ENCODE data around the gene ATP5F1E.

Gene ATP5F1E

DNA sequence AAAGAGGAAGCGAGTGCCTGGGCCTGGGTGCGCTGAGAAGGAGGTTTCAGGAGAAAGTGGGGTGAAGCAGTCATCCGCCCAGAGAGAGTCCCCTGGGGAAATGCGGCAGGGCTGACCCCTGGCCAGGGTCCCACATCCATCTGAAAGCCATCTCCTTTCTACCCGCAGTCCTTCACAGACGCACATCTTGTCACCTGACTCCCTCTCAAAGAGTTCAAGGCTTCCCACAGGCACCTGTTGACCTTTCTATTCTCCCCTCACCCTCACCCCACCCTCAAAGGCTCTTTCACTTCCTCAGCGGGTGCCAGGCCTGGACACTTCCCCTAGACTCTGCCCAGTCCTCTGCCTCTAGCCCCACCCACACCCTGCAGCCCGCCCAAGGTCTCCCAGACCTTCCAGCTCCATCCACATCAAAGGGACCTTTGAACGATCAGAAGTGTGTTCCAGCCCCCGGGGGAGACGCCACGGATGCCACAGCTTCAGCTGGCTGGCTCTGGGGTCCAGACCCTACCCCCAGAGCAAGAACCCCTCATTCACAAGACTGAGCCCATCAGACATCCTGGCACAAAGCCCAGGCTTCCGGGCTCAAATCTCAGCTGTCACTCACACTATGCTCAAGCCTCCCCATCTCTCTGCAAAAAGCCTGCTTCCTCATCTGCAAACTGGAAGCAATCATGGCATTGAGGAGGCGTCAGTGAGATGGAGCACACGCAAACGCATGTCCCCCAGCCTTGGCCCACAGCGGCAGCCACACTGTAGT, 27.2 kb downstream of the ATP5F1E start:
- no peak for DNase-seq

DNA sequence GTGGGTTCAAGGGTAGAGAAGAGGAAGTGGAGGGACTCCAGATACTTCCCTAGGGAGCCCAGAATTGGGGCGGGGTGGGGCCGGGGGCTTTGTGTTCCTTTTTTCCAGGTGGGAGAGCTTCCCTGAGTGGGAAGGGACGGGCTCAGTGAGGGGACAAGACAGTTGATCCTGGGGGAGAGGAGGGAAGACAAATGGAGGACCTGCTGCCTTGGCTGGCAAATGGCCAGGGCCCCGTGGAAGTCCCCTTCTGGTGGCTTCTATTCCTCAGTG, 27.7 kb downstream of the ATP5F1E start:
- no peak for DNase-seq

DNA sequence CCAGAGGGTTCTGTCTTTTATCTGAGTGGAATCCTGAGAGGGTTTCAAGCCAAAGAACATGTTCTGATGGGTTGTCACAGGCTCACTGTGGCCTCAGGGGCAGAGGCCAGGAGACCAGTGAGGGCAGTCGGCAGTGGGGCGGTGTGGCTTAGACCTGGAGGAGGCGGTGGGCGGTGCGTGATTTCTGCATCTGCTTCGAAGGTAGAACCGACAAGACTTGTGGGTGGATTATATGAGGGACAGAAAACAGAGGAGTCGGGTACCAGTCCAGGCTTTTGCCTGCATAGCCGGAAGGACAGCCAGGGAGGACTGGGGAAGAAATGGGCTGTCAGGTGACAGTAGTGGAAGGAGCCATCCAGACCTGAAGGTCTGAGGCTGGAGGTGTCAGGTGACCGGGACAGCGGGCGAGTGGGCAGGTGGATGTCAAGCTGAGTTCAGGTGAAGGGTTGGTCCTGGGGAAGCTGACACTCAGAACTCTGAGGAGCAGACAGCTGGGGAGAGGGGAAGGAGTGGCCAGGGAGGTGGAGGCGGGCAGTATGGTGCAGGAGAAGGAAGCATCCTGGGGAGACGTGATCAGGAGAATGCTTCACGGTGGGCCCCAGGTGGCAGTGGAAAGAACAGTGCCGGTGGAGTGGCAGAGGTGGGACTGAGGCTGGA, 28.2 kb downstream of the ATP5F1E start:
- DNase-seq: no peak

DNA sequence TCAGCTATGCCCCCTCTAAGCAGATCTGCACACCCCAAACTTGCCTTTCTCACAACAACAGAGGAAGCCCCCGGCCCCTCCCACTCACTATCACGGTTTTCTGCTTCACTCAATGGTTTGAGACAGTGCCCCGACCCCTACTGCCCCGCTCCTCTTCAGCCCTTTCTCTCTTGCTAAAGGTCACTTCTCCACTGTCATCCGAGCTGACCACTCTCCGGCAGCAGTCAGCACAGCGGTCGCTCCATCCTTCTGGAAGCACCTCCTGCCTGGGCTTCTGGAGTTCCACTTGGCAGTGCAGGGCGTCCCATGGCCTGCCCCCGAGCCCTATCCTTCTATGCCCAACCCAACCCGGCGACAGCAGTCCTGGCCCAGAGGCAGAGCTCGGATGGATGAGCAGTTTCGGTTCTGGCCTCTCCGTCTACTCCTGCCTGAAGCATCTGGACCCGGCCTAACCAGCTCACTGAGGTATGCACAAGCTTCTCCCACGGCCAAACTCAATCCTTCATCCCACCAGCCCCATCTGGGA, 29.2 kb downstream of the ATP5F1E start:
- no peak for DNase-seq

DNA sequence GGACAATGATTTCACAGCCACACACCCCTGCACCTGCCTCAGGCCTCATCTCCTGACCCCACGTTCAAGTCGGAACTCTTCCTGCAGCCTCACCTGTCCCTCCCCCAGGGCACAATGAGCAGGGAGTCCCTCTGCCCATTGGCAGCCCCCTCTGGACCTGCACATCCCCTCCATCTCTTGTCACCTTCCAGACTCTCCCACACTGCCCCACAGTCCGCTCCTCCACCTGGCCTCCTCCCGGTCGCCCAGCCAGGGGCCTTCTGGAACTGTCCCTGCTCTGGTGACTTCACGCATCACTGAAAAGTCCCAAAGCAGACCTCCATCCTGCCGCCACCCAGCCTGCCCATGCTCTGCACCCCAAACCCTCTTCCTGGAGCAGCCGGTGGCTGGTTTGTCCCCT, 29.7 kb downstream of the ATP5F1E start:
- DNase-seq: no peak

DNA sequence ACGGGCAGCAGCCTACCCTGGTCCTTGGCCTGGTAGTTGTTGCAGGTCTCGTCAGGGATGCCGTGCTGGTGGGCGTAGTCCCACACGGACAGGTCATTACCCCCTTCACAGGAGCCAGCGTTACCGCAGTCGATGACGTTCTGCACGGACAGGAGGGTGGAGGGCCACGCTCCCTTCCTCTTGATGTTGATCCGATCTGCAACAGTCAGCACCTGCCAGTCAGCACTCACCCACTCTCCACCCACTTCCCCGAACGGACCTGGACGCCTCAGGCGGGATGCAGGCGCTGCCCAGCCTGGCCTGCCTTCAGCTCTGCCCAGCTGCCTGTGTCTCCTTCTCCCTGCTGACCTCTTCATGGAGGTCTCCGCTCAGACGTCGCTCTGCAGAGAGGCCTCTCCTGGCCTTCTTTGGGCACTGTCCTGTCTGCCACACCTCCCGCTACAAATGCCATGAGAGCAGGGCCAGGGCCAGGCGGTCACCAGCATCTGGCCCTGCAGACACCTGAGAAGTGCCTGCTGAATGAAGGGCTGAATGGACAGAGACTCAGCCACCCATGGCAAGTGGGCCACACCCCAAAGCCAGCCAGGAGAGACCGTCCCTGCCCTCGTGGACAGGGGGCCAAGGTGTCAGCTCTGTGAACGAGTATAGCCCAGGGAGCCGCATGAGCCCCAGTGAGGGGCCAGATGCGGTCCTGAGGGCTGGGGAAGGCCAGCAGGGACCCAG, 30.5 kb downstream of the ATP5F1E start:
- DNase-seq: no peak

DNA sequence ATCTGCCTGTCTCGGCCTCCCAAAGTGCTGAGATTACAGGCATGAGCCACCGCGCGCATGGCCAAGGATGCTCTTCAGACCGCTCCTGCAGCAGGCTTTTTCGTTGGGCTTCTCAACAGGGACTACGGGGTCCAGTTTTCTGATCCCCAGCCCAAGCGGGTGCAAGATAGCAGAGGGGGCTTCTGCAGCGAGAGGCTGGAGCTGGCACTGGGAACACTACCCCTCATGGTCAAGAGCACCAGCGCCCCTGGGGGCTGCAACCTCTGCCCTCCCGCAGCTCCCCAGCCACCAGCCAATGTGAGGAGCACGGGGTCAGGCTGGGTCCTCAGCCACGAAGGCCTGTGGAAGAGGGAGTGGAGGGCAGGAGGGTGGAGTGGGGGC, 31.1 kb downstream of the ATP5F1E start:
- no peak for DNase-seq

DNA sequence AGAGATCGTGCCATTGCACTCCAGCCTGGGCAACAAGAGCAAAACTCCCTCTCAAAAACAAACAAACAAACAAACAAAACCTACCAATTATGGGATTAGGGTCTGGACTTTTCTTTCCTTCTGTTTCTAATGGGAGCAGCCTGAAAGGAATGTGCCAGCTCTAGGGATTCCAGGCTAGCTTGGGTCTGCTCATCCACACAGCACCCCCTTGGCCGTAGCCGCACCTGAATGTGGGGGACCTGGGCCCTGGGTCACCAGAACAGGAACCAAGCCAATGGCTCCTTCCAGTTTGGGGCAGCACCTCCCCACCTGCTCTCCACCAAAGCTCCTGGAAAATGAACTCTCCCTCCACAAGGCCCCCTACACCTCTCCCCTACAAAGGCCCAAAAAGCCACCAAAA, 31.8 kb downstream of the ATP5F1E start:
- DNase-seq: no peak

DNA sequence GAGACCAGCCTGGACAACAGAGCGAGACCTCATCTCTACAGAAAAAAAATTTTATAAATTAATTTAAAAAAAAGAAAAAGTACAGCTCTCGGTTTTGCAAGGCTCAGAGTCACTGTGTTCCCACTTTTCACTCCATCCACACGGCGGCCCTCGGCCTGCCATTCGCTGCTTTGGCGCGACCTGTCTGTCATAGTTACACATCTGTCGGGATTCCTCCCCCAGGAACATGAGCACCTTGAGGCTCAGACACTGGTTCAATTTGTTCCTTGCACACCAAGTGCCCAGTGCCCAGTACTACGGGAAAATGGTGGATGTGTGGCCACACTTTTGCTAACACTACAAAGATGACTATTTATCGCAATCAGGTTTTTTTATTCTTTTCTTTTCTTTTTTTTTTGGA, 33.5 kb downstream of the ATP5F1E start:
- no peak for DNase-seq

DNA sequence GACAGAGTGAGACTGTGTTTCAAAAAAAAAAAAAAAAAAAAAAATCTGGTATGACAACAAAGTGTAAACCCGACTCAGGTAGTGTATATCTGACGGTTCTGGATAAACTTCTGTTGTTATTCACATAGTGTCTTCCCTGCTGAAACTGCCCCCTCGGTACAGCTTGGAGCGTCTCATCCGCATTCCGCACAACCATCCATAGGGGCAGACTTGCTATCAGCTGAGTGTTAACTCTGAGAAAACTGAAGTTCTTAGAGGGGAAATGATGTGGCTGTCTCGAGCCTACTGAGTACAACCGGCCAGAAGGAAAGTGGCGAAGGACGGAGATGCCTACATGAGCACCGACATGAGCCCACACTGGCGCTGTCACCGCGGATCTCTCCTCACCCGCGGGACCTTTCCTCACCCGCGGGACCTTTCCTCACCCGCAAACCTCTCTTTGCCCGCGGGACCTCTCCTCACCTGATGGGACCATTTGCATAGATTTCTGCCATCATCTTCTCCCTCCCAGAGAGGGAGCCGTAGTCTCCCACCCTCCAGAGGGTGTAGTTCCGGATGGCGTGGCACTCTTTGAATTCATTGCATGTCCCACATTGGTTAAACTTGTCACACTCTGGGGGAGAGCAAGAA, 34.9 kb downstream of the ATP5F1E start:
- DNase-seq: no peak

DNA sequence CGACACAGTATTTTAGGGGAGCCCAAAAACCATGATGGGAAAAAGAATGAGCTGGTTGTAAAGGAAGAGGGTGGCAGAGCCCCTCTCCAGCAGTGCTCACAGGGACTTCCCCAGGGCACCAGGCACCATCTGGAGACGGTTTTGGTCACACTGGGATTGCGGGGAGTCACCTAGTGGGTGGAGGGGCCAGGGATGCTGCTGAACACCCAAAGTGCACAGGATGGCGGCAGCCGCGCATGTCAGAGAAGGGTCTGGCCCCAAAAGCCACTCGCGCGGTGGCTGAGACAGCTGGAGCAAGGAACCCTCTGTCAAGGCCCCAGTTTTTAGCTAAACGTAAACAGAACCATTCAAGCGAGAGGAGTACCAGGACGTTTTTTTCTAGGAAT, 35.9 kb downstream of the ATP5F1E start:
- DNase-seq: no peak

DNA sequence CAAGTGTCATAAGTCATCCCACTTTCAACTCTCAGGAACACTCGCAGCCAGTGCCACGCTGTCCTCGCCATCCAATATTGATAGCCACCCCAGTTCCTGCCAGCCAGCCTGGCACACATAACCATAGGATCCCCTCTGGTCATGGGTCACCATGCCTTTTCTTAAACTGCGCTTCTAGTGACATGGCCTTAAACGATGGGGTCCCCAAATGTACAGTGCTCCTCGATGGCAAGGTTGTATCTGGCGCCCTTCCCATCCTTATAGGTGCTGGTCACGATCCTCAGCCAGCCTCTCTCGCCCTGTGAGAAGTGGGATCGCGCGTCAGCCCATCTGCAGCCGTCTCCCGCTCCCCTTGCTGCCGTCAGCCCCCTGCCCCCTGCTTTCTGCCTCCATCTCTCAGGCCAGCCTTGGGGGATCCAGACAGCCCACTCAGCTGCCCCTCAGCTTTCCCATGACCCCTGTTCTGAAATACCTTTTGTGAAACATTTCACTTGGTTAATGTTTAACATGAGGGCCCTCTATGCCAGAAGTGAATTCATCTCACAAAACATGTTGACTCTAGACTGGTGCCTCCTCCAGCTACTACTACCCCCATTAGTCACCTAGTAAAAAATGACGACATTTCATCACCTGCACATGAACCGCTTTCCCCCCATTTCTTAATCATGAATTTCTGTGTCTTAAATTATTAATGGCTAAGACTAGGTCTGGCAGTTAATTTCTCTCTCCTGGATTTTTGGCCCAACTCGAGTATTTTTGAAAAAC, 36.5 kb downstream of the ATP5F1E start:
- no peak for DNase-seq

DNA sequence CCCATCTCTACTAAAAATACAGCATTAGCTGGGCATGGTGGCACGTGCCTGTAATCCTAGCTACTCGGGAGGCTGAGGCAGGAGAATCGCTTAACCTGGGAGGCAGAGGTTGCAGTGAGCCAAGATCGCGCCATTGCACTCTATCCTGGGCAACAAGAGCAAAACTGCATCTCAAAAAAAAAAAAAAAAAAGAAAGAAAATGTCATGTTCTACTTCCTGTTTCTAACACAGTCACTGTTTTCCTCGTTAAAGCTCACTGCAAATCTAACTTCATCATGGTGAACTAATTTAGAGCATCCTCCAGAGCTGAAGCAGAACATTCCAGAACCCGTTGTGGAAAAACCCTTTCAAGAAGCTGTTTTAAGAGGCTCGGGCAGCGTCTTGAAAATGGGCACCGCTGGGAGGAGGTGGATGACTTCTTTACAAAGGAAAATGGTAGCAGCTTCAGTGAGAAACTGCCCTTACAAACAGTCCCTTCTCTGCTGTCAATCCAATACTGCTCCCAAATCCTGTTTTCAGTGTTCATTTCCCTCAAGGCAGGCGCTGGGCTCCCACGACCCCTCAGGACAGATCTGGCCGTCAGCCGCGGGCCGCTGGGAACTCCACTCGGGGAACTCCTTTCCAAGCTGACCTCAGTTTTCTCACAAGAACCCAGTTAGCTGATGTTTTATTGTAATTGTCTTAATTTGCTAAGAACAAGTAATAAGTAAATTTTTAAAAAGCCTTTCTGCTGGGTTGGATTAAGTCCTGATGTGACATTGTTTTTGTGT, 37.6 kb downstream of the ATP5F1E start:
- DNase-seq: no peak

DNA sequence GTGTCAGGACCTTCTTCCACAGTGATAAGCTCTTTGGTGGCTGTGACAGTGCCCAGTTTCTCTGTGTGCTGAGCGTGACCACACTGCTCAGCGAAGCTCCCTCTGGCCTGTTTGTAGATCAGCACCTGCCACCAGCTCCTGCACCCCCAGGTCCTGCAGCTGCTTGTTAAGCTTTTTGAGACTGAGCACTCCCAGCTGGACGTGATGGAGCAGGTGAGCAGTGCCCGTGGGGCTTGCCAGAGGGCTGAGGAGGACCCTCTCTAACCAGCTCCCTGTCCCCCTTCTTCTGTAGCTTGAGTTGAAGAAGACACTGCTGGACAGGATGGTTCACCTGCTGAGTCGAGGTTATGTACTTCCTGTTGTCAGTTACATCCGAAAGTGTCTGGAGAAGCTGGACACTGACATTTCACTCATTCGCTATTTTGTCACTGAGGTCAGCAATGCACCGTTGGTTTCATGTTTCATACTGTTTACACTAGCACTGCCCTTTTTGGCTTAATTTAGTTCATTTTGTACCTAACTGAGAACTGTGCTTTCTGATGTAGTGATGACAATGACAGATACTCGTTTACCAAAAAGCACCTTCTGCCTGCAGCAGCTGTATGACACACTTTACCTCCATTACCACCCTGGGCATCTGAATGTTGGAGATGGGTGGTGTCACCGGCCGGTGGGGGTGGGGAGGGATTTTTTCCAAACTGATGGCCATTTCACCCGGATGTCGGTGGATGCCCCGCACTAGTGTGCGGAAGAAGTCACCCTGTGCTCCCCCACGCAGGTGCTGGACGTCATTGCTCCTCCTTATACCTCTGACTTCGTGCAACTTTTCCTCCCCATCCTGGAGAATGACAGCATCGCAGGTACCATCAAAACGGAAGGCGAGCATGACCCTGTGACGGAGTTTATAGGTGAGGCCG, 38.5 kb downstream of the ATP5F1E start:
- DNase-seq: no peak

DNA sequence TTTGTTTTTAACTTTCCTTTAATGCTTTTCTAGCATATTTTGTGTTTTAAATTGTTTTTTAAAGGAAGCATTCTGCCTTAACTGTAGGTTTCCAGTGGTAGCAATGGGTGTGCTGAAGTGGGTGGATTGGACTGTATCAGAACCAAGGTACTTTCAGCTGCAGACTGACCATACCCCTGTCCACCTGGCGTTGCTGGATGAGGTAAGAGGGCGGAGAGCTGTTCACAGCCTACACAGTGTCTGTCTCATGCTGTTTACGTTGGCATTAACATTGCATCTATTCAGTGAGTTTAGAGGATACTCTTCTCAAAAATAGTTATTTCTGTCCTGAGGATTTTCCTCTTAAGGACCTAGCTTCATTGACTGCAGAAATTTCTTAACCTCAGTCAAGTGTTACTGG, 39.2 kb downstream of the ATP5F1E start:
- DNase-seq: no peak

DNA sequence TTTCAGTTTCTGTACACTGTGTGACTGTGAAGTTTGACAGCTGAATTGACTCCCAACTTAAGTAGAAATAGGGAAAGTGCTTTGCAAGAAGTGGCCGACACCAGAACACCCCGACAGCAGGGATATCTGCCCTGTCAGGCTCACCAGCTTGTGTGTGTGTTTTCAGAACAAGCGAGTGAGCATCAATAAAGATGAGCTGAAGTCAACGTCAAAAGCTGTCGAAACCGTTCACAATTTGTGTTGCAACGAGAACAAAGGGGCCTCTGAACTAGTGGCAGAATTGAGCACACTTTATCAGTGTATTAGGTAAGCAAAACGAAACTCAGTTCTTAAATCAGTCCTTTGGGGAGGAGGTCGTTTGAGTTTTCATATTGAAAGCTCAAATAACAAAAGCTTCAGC, 40.4 kb downstream of the ATP5F1E start:
- DNase-seq: no peak

DNA sequence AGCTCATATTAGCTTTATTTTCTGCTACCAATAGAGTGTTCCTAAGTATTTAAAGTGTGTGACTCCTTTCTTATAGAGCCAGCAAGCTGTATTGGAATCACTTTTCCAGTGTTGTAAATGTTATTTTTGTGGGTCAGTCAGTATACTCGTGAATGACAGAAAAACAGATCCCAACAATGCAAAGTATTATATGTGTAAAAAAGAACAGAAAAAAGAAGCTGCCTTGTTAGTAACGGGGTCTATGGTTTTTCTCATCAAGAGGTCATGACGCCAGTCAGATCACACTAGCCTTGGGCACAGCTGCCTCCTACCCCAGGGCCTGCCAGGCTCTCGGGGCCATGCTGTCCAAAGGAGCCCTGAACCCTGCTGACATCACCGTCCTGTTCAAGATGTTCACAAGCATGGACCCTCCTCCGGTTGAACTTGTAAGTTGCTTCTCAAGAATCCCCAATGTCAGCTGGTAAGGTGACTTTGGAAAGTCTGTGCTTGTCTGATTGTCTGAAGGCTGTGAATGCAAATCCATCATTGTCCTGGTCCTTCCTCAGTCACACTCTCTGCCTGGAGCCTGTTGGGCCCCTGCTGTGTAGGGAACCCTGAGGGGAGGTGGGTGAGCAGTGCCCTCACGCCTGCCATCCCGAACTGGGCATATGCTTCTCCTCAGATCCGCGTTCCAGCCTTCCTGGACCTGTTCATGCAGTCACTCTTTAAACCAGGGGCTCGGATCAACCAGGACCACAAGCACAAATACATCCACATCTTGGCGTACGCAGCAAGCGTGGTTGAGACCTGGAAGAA, 41.3 kb downstream of the ATP5F1E start:
- DNase-seq: no peak

DNA sequence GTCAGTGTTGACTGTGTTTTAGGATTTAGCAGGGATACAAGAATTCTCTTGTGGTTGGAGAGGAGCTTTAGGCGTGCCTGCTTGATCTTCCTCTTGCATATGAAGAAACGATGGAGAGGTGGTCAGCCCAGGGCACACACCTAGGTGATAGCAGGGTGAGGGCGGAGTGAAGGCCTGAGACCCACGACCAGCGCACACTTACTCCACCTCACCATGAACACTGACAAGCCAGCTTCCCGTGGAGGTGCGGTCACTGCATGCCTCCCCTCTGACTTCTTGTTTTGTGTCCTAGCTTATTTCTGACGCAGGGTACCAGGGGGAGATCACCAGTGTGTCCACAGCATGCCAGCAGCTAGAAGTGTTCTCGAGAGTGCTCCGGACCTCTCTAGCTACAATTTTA, 42.9 kb downstream of the ATP5F1E start:
- DNase-seq: no peak

DNA sequence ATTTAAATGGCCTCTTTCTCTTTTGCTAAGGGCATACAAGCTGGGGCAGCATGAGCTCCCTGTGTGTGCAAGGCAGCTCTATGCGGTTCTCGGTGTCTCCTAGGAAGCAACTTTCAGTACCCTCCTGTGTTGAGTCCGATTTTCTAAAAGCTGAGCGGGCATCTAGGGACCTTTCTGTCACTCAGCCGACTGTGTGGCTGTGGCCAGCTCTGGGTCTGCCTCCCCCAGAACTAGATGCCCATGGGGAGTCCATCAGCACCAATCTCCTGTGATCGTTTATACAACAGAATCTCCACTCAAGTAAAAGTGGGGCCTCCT, 43.6 kb downstream of the ATP5F1E start:
- no peak for DNase-seq

DNA sequence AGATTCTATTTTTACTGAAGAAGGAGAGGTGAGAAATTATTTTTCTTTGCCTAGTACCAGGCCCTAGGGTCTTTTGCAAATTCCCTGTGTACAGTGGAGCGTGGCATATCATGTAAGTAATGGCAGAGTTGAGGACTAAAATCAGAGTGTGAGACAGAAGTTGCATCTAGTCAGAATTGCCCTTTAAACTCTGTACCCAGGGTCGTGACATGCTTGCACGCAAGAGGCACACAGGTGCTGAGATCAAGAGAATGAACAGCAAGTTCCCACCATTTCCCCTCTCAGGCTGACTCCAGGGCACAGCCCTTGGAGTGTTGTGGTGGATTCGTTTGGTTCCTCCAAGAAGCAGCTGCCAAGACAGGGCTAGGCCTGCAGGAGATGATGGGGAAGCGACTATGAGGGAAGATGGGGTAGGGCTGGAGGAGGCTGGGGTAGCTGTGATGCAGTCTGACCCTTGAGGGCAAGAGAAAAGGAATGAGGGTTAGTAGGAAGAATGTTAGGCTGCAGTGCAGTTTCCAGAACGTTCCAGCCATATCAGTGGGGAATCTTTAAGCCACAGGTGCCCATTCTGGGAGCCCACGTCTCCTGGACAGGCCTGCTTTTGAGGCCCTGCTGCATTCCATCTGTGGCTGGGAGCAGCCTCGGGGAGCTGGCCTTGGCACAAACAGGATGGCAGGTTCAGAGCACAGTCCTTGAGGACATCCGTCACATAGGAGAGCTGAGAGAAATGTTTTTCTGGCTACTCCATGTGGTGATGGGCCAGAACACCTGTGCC, 44.2 kb downstream of the ATP5F1E start:
- DNase-seq: no peak

All from NCI-H2227 treated with DMSO at 0.1 percent for 48 hours (cell line).